Measurements from ENCODE around the gene PRR36.

Gene PRR36

DNA sequence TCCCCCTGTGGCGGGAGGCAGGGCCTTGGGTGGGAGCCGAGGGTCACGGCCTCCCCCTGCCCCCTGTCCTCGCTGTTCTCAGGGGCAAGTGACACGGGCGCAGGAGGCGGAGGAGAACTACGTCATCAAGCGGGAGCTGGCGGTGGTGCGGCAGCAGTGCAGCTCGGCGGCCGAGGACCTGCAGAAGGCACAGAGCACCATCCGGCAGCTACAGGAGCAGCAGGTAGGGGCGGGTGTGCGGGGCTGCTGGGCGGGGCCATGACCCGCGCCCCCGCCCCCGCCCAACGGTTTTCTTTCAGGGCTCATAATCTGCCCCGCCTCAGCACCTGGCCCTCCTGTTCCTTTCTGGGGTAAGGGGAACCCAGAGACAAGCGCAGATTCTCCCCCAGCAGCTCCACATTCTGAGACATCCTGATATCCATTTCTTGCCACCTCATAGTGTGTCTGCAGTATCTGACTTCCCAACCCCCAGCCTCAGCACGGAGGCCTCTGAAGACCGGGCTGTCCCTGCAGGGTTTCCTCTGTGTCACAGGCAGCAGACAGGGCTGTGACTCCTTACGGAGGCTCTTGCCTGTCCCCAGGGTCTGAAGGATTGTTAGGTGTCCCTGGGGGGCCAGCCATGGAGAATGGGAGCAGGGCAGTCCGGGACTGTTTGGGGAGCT is 15.9 kb downstream of the PRR36 start:
- no peak for DNase-seq

DNA sequence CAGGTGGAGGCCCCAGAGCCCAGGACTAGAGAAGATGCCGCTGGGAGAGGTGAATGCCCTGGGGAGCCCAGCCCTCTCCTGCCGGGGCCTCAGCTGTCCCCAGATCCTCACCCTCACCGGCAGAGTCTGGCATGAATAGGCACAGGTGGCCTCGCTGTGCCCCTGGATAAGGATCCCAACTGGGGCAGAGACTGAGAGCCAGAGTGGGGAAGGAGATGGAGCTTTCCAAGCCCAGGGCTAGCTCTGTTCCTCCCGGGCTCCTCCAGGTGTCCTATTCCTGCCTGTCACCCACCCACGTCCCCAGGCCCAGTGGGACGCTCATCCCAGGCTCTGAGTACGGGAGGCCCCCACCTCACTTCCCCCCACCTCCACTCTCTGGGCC is 16.5 kb downstream of the PRR36 start:
- no peak for DNase-seq

DNA sequence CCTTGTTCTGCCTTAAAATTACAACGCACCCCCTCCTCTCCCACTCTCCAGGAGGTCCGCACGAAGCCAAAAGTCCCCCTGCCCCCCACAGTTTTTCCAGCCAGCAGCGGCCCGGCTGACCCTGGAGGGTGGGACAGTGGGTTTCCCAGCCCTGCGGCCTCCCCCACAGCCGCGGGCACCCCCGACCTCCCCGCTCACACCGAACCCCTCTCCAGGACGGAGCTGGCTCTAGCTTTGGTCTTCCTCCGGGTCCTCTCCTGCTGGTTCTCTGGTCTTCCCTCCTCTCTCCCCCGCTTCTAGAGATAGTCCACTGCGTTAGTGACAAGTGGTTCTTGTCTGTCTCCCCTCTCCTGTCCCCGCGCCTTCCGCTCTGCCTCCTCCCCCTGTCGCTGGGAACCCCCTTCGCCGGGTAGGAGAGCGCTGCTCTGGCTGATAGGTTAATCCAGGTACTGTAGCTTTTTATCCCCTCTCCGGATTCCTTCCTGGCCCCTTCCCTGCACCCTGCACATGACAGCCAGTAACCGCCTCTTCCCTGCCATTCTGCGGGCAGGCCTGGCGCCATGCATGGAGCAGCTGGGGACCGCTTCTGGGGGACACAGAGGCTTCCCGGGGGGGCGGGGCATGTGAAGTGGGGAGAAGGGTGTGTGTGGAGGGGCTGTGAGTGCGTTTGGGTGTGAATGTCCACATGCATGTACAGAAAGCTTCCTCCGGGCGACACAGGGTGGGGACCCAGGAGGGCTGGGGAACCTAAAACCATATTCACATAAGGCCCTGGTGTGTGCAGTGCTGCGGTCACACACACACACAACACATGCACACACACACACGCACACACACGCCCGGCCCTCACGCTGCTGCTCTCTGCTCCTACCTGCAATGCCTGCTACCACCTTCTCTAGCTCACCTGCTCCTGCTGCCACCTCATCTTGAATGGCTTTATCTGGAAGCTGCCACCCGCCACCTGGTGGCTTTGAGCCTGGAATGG is 17.2 kb downstream of the PRR36 start:
- no peak for DNase-seq

DNA sequence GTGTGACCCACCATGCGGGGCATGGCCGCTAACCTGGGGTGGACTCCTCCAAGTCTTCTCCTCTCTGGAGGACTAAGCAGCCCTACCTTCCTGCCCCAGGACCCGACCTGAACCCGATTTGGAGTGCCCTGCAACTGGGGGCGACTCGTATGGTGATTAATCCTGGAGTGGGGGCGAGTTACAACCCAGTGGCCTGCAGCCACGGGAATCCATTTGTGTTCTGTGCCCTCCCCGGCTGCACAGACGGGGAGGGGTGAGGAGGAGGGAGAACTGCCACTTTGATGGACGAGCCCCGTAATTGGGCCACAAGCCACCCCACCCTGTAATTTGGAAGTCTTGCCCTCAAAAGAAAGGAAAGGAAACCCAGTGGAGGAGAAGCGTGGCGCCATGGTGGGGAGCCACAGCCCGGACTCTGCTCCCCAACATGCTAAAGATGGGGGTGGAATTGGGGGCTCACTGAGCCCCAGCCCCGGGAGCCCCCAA is 18.0 kb downstream of the PRR36 start:
- no peak for DNase-seq

DNA sequence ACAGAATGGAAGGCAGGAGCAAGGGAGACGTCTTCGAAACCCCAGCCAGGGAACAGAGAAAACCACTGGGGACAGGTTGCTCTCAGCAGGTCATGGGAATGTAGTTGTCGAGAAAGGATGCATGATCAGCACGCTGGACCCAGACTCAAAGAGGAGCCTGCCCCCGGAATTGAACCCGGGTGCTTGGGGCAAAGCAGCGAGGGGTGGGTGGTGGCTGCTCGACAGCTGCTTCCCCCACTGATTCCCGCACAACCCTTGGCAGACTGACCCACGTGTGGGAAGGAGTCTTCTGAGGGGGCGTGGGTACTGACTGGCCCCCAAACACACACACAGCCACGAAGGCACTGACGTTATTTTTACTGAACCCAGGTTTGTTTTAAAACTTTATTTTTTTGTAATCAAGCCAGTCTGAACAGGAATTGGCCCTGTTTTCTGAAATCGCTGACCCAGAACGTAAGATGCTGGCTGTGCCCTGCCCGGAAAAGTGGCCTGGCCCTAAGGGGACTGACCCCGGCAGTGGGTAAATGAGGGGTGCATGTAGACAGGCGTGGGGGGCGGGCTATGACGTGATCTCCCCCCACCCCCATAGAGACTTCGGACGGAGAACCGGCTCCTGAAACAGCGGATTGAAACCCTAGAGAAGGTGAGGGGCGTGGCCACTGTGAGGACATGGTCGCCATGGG is 18.6 kb downstream of the PRR36 start:
- DNase-seq = no peak

DNA sequence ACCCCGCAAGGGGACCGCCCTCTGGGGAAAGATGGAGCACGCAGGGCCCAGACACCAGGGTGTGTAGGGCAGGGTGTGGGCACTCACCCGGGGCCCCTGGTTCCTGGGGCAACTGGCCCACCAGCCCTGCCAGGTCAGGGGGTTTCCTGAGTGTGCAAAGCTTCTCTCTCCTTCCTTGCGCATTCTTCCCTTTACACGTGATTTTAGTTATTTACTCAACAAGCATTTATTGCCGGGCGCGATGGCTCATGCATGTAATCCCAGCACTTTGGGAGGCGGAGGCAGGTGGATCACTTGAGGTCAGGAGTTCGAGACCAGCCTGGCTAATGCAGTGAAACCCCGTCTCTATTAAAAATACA is 20.4 kb downstream of the PRR36 start:
- no peak for DNase-seq

DNA sequence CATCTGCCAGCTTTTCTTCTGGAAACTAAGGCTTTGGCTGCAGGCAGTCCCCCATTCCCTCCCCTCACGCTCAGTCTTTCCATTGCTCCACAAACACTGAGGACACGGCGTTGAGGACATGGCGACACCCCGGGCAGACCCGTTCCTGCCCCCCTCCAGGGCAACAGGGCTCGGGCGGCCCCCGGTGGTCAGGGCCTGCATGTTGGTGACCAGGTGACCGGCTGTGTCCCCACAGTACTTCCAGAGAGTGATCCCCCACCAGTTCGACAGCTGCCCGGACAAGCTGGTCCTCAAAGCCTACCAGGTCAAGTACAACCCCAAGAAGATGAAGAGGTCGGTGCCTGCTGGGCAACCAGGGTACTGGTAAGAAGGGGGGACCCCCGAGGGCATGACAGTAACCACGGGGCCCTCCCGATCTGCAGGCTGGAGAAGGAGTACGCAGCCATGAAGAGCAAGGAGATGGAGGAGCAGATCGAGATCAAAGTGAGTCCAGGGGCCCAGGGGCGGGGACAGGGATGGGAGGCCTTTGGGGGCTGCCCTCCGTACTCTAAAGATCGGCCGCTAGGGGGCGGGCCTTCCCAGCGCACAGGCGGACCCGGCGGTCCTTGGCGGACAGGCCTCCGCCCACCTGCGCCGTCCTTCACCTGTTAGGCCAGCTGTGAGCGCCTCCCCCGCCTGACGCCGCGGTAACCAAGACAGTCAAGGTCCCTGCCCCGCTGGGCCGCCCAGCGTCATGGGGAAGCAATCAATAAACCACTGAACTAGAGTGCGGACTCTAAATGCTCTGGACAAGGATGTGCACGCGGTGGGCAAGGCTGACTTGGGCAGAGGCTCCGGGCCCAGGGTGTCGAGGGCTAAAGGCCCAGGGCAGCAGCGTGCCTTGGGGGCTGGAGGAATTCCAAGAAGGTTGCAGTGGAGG is 21.1 kb downstream of the PRR36 start:
- DNase-seq = peak; percentile 72

DNA sequence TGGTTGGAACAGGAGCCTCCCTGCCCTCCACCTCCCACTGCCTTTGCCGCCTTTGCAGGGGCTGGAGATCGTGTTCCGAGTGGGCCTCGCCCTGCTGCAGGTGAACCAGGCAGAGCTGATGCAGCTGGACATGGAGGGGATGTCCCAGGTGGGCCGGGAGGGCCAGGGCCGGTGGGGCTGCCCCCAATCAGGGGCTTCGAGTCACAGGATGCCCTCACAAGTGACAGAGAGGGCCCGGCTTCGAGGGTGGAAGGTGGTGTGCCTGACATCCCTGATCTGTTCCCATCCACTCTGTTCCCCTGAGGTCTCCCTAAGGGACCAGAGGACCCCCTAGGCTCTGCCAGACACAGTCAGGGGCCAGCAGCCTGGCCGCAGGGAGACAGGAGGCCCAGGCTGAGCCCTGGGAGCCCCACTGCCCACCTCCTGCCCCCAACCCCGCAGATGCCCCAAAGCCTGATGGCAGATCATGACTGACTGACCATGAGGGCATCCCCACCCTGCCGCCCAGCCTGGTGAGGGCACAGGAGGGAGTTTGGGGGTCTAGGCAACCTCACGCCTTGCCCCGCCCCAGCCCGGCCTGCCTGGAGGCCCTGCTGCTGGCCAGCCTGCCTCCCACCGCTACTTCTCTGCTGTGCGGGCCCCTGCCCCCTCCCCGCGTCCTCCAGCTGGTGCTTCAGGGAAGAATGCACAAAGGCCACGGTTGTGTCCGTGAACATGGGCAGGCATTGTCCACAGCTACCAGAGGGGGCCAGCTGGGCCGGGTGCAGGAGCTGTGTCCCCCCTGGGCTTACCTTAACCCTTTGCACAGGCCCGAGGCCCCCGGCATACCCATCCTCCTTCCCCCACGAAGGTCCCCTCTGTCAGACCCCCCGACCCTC is 22.3 kb downstream of the PRR36 start:
- DNase-seq = peak; percentile 92

DNA sequence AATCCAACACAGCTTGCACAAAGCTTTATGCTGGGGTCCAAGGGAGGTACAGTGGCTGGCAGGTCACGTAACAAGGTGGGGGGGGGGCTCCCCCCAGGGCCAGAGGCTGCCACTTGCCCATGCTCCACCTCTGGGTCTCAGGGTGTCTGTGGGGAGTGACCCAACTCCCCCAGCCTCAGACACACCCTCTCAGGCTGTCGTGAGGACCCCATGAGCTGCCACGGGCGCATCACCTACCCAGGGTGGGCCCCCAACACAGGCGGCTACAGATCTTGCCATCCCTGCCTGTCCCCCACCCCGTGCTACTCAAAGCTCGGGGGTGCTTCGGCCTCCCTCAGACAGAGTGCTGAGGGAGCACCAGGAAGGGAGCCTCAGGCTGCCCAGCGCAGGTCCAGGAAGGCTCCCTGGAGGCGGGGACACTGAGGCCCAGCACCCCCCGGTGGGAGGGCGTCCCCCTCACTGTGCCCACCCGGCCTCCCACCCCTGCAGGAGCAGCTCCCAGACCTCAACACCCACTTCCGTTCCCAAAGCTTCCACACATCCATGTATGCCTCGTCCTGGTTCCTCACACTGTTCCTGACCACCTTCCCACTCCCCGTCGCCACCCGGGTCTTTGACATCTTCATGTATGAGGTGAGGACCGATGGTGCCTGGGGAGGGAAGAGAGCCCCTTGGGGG is 23.1 kb downstream of the PRR36 start:
- DNase-seq = no peak

DNA sequence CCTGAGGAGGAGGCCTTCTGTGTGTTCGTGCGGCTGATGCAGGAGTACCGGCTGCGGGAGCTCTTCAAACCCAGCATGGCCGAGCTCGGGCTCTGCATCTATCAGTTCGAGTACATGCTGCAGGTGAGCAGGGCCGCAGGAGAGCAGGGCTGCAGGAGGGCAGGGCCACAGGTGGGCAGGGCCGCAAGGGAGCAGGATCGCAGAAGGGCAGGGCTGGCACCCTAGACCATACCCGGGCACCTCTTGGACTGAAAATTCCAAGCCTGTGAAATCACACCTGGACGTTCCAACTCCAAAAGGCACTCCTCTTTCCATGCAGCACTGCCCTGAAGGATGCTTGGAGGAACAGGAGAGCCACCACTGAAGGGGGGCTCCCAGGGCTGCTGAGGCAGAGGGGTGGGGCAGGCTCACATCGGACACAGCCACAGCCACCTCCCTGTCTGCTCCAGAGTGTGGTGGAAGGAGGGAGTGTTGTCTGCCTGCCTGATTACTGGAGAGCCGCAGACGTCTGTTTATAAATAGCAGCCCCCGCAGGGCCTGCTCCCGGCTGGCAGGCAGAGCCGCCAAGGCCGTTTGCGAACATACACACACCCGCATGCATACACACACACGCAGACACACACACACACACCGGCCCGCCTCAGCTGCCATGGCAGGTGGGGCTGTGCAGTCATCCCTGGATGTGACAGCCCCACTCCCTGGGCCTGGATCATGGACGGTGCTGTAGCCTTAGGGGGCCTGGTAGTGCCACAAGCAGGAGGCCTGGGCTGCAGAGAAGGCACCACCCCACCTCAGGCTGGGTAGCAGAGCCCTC is 24.0 kb downstream of the PRR36 start:
- DNase-seq = no peak

DNA sequence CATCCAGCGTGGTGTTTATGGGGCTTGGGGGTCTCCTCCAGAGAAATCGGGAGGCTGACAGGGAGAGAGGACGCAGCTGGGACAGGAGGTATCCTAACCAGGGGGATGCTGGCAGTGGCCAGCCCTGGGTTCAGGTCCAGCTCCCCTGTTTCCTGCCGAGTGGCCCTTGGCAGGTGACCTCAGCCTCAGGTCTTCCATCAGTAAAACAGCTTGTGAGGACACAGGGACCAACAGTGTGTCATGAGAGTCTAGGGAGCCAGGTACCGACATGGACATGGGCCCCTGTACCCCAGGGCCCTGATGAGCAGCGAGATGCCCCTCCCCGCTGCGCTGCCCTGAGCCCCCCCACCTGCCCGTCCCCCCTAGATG is 24.6 kb downstream of the PRR36 start:
- no peak for DNase-seq

DNA sequence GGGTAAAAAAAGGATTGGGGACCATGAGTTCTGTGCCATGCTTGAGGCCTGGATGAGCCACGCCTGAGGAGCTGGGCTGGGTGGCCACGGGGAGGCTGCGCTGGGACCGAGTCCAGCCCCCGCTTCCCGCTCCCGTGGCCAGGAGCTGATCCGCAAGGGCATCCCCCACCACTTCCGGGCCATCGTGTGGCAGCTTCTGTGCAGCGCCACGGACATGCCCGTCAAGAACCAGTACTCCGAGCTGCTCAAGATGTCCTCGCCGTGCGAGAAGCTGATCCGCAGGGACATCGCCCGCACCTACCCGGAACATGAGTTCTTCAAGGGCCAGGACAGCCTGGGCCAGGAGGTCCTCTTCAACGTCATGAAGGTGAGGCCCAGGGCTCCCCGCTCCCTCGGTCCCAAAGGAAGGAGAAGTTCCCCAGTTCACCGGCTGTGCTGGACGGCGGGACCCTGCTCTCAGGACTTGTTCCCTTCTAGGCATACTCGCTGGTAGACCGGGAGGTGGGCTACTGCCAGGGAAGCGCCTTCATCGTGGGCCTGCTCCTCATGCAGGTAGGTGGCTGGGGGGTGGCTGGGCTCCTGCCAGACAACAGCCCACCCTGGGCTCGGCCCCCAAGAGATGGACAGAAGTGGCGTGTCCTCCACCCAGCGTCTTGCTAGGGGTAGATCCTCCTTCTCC is 25.3 kb downstream of the PRR36 start:
- peak; percentile 31 for DNase-seq

DNA sequence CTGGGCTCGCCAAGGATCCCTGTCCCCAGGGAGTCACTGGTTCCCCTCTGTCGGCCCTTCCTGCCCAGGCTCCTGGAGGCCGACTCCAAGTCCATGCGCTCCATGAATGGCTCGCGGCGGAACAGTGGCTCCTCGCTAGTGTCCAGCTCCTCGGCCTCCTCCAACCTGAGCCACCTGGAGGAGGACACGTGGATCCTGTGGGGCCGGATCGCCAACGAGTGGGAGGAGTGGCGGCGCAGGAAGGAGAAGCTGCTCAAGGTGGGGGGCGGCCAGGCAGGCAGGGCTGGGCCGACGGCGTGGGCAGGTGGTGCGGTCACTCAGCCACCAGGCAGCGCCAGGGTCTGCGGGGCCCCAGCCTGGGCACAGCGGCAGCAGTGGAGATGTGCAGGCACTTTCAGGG is 26.5 kb downstream of the PRR36 start:
- DNase-seq = no peak

DNA sequence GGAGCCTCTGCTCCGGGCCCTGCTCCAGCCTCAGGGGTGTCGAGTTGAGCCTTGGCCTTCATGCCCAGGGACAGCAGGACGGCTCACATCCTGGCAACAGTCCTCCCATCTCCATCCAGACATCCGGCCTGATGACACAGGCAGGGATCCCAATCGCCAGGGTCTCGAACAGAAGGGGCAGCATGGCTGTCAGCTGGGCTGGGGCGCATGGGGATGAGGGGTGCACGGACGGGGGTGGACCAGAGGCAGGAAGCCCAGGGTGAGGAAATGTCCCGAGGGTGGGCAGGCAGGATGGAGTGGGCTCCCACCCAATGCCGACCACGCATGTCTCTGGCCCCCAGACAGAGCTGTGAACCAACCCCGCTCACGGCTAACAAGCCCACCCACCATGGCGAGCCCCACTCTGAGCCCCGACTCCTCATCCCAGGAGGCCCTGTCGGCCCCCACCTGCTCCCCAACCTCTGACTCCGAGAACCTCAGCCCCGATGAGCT is 28.0 kb downstream of the PRR36 start:
- no peak for DNase-seq

DNA sequence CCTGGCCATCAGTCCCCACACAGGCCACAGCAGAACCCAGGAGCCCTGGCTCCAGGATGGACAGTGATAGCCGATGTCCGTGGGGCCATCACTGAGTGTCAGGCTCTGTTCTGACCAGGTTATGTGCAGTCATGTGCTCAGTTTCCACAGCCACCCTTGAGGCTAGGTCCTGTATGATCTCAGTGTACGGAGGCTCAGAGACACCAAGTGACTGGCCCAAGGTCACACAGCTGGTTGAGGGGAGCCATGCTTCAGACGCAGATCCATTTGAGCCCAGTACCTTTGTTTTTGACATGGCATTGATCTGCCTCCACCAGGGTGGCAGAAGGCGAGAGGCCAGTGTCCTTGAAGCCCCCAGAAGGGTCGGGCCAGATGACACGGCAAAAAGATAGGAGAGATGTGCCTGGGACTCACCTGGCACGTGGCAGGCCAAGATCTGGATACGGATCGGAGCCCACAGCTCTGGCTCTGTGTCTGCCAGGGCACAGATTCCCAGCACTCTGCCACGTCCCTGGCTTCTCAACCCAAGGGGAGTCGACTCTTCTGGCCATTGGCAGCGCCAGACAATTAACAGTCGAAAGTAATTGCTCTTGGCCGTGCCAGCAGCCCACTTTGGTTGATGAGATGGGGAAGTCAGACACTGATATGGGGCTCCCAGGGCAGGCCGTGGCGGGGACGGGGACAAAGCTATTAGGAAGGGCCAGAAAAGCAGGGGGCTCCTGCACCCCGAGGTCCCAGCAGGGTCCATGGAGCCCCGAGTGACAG is 28.6 kb downstream of the PRR36 start:
- DNase-seq = no peak

DNA sequence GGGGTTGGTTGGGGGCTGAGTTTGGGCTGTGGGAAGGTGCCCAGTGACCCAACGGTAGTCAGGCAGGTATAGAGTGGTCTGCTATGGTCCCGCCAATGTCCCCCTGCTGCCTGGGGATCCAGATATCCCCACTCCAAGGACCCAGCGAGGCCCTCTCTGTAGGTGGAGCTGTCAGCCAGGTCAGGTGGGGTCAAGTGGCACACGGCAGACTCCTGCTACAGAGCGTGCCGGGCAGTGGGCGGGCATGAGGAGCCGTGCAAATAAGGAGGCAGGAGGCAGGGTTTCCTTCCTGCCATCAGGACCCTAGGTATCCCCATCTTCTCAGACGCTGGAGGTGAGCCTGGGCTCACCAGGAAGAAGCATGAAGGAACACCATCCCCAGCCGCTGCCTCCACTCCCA is 29.2 kb downstream of the PRR36 start:
- no peak for DNase-seq

DNA sequence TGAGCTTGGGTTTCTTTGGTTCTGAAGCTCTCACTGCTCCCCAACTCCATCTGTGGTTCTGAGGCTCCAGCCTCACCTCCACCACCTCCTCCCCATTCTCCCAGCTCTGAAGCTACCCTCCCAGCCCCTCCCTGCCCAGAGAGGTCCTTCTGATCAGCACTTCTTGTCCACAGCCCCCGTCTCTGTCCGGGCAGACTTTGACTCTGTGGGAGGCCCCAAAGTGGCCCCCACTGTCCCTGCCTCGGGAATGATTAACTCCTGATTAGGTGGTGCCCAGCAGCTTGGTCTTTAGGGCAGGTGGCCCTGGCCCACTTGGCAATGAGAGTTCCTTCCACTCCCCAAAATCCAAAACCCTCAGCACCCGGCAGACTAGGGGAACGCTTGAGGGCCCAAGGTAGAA is 29.8 kb downstream of the PRR36 start:
- DNase-seq = no peak

DNA sequence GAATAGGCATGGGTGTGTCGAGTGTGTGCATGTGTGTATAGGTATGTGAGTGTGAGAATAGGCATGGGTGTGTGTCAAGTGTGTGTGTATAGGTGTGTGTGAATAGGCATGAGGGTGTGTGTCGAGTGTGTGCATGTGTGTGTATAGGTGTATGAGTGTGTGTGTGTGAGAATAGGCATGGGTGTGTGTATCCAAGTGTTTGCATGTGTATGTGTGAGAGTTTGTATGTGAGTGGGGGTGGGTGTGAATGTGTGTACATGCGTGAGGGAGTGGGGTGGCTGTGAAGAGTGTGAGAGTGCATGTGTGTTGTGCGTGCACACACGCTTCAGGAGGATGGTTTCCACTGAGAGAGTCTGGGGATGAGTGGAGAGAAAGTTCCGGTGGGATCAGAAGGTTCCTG is 30.7 kb downstream of the PRR36 start:
- no peak for DNase-seq

Data from midbrain (tissue), 1 donor.